ENCODE measurements around the gene RXRA.
A peak's percentile ranks its signal among the peaks of the same experiment; 100 is the strongest.

The RXRA gene

DNA sequence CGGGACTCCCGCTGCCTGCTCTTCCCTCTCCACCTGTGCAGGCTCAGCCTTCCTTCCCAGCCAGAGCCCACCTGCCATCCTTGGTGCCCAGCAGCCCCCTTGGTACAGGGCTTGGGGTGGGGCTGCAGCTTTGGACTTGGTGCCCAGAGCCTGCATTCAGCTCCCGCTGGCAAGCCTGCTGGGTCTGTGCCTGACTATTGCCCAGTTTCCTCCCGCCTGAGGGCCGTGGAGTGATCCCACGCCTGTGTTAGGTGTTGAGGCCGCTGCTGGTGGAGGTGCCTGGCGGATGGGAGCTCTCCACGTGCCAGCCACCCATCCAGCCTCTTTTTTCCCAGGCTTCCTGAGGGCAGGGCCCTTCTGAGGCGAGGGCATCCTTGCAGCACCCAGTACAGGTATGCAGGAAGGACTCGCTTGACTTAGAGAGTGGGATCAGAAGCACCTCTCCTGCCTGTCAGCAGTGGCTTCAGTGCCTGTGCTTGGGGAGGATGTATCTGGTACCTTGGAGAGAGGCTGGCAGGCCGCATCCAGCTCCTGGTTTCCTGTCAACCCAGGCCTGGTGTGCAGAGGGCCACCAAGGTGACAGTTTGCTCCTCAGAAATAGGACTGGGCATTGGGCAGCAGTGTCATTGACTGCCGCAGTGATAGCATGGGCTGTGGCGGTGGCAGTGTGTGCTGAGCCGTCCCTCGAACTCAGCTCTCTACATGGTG lies 7.8 kb downstream of the RXRA start:
- no peak overlapping the region for H2BK15ac ChIP-seq (ENCODE audit: low read length)

DNA sequence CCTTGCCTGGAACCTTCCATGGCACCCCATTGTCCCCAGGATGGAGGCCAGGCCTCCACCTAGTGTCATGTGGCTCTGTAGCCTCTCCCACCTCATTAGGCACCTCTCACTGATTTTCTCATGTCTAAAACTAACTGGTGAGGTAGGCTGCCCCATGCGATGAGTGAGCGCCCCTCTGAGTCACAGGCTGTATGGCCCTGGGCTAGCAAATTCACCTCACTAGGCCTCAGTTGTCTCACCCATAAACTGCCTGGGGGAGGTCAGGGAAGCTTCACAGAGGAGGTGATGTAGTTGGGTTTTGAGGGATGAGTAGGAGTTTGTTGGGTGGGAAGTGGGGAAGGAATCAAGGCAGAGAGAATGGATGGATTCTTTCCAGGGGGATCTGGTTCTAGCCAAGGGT lies 8.8 kb downstream of the RXRA start:
- no peak for DNase-seq (ENCODE audit: low spot score)
- peaks cover 19 to 37% of the 10 kb centered on the region in 2 donors for H3K4me1 ChIP-seq (ENCODE audit: control insufficient read depth in 2 of 2, insufficient read depth in 1 of 2, low read depth in 1 of 2, low read length in 2 of 2)
- H4K91ac ChIP-seq (ENCODE audit: low read depth, low read length, poor library complexity) = no peak overlapping the region
- H2AK5ac ChIP-seq (ENCODE audit: low read depth, low read length) = no peak overlapping the region
- no peak overlapping the region for H2BK12ac ChIP-seq (ENCODE audit: low read length)
- no CpG with 5 or more reads among the region's 2 CpGs for WGBS, 2 donors (ENCODE audit: extremely low coverage in 2 of 2, insufficient read length in 2 of 2, insufficient replicate concordance in 1 of 2)
- H3K18ac ChIP-seq (ENCODE audit: low read length) = no peak overlapping the region
- H3K23ac ChIP-seq (ENCODE audit: low read depth, low read length, poor library complexity) = no peak overlapping the region
- H2BK120ac ChIP-seq (ENCODE audit: low read depth, low read length) = no peak overlapping the region
- no peak overlapping the region for H2BK15ac ChIP-seq (ENCODE audit: low read length)
- H3K14ac ChIP-seq (ENCODE audit: low read length) = no peak overlapping the region
- H3K27me3 ChIP-seq (ENCODE audit: control insufficient read depth in 3 of 3, insufficient read depth in 3 of 3, low read depth in 1 of 3, low read length in 3 of 3) = no peaks in the 10 kb centered on the region
- no peak overlapping the region for H3K4ac ChIP-seq (ENCODE audit: low read length)
- no peak overlapping the region for H3K4me3 ChIP-seq (ENCODE audit: low read length in 2 of 2)
- peaks cover 83% of the 10 kb centered on the region for H3K79me1 ChIP-seq (ENCODE audit: low read depth, low read length)
- no peak overlapping the region for H4K8ac ChIP-seq (ENCODE audit: low read depth, low read length)
- no peak overlapping the region for H3K4me2 ChIP-seq (ENCODE audit: insufficient read depth, low read length, poor library complexity, severe bottlenecking)
- no peak overlapping the region for H2AFZ ChIP-seq (ENCODE audit: low read length)
- H3K9me3 ChIP-seq (replicated peaks in 1 of 2; ENCODE audit: control insufficient read depth in 2 of 2, insufficient read depth in 1 of 2, low read depth in 1 of 2, low read length in 2 of 2) = no peaks in the 10 kb centered on the region
- H3K27ac ChIP-seq (replicated peaks; ENCODE audit: low read length) = no peak overlapping the region
- peak overlapping the region; percentile 38 for H3K9ac ChIP-seq (ENCODE audit: low read depth, low read length, poor library complexity)
- peak overlapping the region; percentile 24 for H2BK5ac ChIP-seq (ENCODE audit: low read length)
- H3K36me3 ChIP-seq (replicated peaks in 1 of 2; ENCODE audit: control insufficient read depth in 2 of 2, insufficient read depth in 2 of 2, low read length in 2 of 2) = peaks cover 0 to 4% of the 10 kb centered on the region in 2 donors

More for the DNA sequence above, 7.8 kb downstream of the RXRA start:
- Histone ChIP-seq H3K4me1 (ENCODE audit: control insufficient read depth in 2 of 2, insufficient read depth in 1 of 2, low read depth in 1 of 2, low read length in 2 of 2) (peaks cover 19 to 41% of the 10 kb centered on the region in 2 donors), H3K27ac (replicated peaks; ENCODE audit: low read length) (no peak overlapping the region), H3K4me2 (ENCODE audit: insufficient read depth, low read length, poor library complexity, severe bottlenecking) (no peak overlapping the region), H4K91ac (ENCODE audit: low read depth, low read length, poor library complexity) (no peak overlapping the region), H3K36me3 (replicated peaks in 1 of 2; ENCODE audit: control insufficient read depth in 2 of 2, insufficient read depth in 2 of 2, low read length in 2 of 2) (no peaks in the 10 kb centered on the region), H4K8ac (ENCODE audit: low read depth, low read length) (no peak overlapping the region), H3K9ac (ENCODE audit: low read depth, low read length, poor library complexity) (no peak overlapping the region), H2BK120ac (ENCODE audit: low read depth, low read length) (no peak overlapping the region), H3K4me3 (ENCODE audit: low read length in 2 of 2) (no peak overlapping the region), H2BK5ac (ENCODE audit: low read length) (peak overlapping the region; percentile 24), H2AK5ac (ENCODE audit: low read depth, low read length) (peak overlapping the region; percentile 75), H3K4ac (ENCODE audit: low read length) (no peak overlapping the region), H3K18ac (ENCODE audit: low read length) (peak overlapping the region; percentile 71), H3K27me3 (ENCODE audit: control insufficient read depth in 3 of 3, insufficient read depth in 3 of 3, low read depth in 1 of 3, low read length in 3 of 3) (no peaks in the 10 kb centered on the region), H2AFZ (ENCODE audit: low read length) (no peak overlapping the region), H3K14ac (ENCODE audit: low read length) (peak overlapping the region; percentile 21), H3K79me1 (ENCODE audit: low read depth, low read length) (peaks cover 79% of the 10 kb centered on the region), H3K9me3 (replicated peaks in 1 of 2; ENCODE audit: control insufficient read depth in 2 of 2, insufficient read depth in 1 of 2, low read depth in 1 of 2, low read length in 2 of 2) (no peaks in the 10 kb centered on the region), H2BK12ac (ENCODE audit: low read length) (no peak overlapping the region), H3K23ac (ENCODE audit: low read depth, low read length, poor library complexity) (peak overlapping the region; percentile 55)
- DNase-seq (ENCODE audit: low spot score) = no peak
- WGBS, 2 donors (ENCODE audit: extremely low coverage in 2 of 2, insufficient read length in 2 of 2, insufficient replicate concordance in 1 of 2) = no CpG with 5 or more reads among the region's 16 CpGs

GRCh38 chr9:134335486-134336220 lies 9.4 kb downstream of the RXRA start:
- peaks cover 19 to 35% of the 10 kb centered on the region in 2 donors for H3K4me1 ChIP-seq (ENCODE audit: control insufficient read depth in 2 of 2, insufficient read depth in 1 of 2, low read depth in 1 of 2, low read length in 2 of 2)

DNA sequence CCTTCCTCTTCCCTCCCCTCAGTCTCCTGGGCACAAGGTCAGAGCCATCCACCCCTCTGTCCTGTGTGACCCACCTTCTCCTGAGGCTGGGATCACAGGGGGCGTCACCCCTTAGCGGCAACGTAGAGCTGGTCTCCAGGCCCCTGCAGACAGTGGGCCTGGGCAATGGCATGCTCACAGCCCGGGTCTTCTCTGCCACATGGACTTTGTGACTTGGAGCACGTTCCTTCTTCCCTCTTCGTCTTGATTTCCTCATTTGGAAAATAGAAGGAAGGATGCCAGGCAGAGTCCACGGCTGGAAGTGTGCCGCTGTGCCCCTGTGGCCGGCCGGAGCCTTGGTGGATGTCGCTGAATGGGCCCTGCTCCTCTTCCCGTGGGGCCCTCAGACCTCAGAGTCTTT lies 10.0 kb downstream of the RXRA start:
- Histone ChIP-seq H2BK5ac (ENCODE audit: low read length) (peak overlapping the region; percentile 13), H2BK12ac (ENCODE audit: low read length) (no peak overlapping the region), H3K9me3 (replicated peaks in 1 of 2; ENCODE audit: control insufficient read depth in 2 of 2, insufficient read depth in 1 of 2, low read depth in 1 of 2, low read length in 2 of 2) (no peaks in the 10 kb centered on the region), H3K4me1 (ENCODE audit: control insufficient read depth in 2 of 2, insufficient read depth in 1 of 2, low read depth in 1 of 2, low read length in 2 of 2) (peaks cover 15 to 29% of the 10 kb centered on the region in 2 donors), H3K14ac (ENCODE audit: low read length) (peak overlapping the region; percentile 38), H3K79me1 (ENCODE audit: low read depth, low read length) (peaks cover 80% of the 10 kb centered on the region), H3K36me3 (replicated peaks in 1 of 2; ENCODE audit: control insufficient read depth in 2 of 2, insufficient read depth in 2 of 2, low read length in 2 of 2) (peaks cover 0 to 7% of the 10 kb centered on the region in 2 donors), H3K4me2 (ENCODE audit: insufficient read depth, low read length, poor library complexity, severe bottlenecking) (no peak overlapping the region), H3K27ac (replicated peaks; ENCODE audit: low read length) (no peak overlapping the region), H3K18ac (ENCODE audit: low read length) (peak overlapping the region; percentile 2), H3K4me3 (ENCODE audit: low read length in 2 of 2) (no peak overlapping the region), H3K27me3 (ENCODE audit: control insufficient read depth in 3 of 3, insufficient read depth in 3 of 3, low read depth in 1 of 3, low read length in 3 of 3) (no peaks in the 10 kb centered on the region), H3K4ac (ENCODE audit: low read length) (no peak overlapping the region), H4K8ac (ENCODE audit: low read depth, low read length) (no peak overlapping the region), H3K9ac (ENCODE audit: low read depth, low read length, poor library complexity) (no peak overlapping the region), H2AFZ (ENCODE audit: low read length) (no peak overlapping the region), H3K23ac (ENCODE audit: low read depth, low read length, poor library complexity) (no peak overlapping the region), H4K91ac (ENCODE audit: low read depth, low read length, poor library complexity) (no peak overlapping the region), H2BK120ac (ENCODE audit: low read depth, low read length) (no peak overlapping the region), H2BK15ac (ENCODE audit: low read length) (no peak overlapping the region), H2AK5ac (ENCODE audit: low read depth, low read length) (no peak overlapping the region)
- WGBS, 2 donors (ENCODE audit: extremely low coverage in 2 of 2, insufficient read length in 2 of 2, insufficient replicate concordance in 1 of 2) = no CpG with 5 or more reads among the region's 12 CpGs
- DNase-seq (ENCODE audit: low spot score) = no peak

More at GRCh38 chr9:134335486-134336220, 9.4 kb downstream of the RXRA start:
- H3K18ac ChIP-seq (ENCODE audit: low read length) = peak overlapping the region; percentile 7
- no CpG with 5 or more reads among the region's 20 CpGs for WGBS, 2 donors (ENCODE audit: extremely low coverage in 2 of 2, insufficient read length in 2 of 2, insufficient replicate concordance in 1 of 2)
- no peak for DNase-seq (ENCODE audit: low spot score)
- no peak overlapping the region for H2AFZ ChIP-seq (ENCODE audit: low read length)
- peaks cover 82% of the 10 kb centered on the region for H3K79me1 ChIP-seq (ENCODE audit: low read depth, low read length)
- no peak overlapping the region for H3K4me3 ChIP-seq (ENCODE audit: low read length in 2 of 2)
- H3K36me3 ChIP-seq (replicated peaks in 1 of 2; ENCODE audit: control insufficient read depth in 2 of 2, insufficient read depth in 2 of 2, low read length in 2 of 2) = peaks cover 0 to 7% of the 10 kb centered on the region in 2 donors
- H3K14ac ChIP-seq (ENCODE audit: low read length) = peak overlapping the region; percentile 25
- H2AK5ac ChIP-seq (ENCODE audit: low read depth, low read length) = no peak overlapping the region
- no peak overlapping the region for H4K8ac ChIP-seq (ENCODE audit: low read depth, low read length)
- no peak overlapping the region for H3K23ac ChIP-seq (ENCODE audit: low read depth, low read length, poor library complexity)
- H2BK15ac ChIP-seq (ENCODE audit: low read length) = no peak overlapping the region
- no peak overlapping the region for H3K9ac ChIP-seq (ENCODE audit: low read depth, low read length, poor library complexity)
- H2BK120ac ChIP-seq (ENCODE audit: low read depth, low read length) = no peak overlapping the region
- no peaks in the 10 kb centered on the region for H3K9me3 ChIP-seq (replicated peaks in 1 of 2; ENCODE audit: control insufficient read depth in 2 of 2, insufficient read depth in 1 of 2, low read depth in 1 of 2, low read length in 2 of 2)
- no peak overlapping the region for H4K91ac ChIP-seq (ENCODE audit: low read depth, low read length, poor library complexity)
- no peak overlapping the region for H3K4me2 ChIP-seq (ENCODE audit: insufficient read depth, low read length, poor library complexity, severe bottlenecking)
- H3K27ac ChIP-seq (replicated peaks; ENCODE audit: low read length) = no peak overlapping the region
- H3K4ac ChIP-seq (ENCODE audit: low read length) = no peak overlapping the region
- no peak overlapping the region for H2BK5ac ChIP-seq (ENCODE audit: low read length)
- no peaks in the 10 kb centered on the region for H3K27me3 ChIP-seq (ENCODE audit: control insufficient read depth in 3 of 3, insufficient read depth in 3 of 3, low read depth in 1 of 3, low read length in 3 of 3)
- H2BK12ac ChIP-seq (ENCODE audit: low read length) = no peak overlapping the region

All from neuronal stem cell (in vitro differentiated cells).